AG09319 (cell line): ENCODE data around the gene DHRS13.
"Not testable (repeated sequence)": the region's sequence is repeated elsewhere in the genome, so short reads cannot be mapped to it uniquely, and the experiment has no call there.

Experiments used
- DNase-seq: peaks from one replicate; pipeline ENCODE4 v3.0.0-alpha.2; 2010; ENCODE audit warnings: low read depth; ENCODE audit errors: extremely low read depth
- CTCF ChIP-seq: IDR thresholded peaks from 2 replicates; pipeline ENCODE4 v1.5.1; 2011; ENCODE audit warnings: low read depth, mild to moderate bottlenecking, inconsistent platforms, low read length, moderate library complexity

DHRS13 gene

DNA sequence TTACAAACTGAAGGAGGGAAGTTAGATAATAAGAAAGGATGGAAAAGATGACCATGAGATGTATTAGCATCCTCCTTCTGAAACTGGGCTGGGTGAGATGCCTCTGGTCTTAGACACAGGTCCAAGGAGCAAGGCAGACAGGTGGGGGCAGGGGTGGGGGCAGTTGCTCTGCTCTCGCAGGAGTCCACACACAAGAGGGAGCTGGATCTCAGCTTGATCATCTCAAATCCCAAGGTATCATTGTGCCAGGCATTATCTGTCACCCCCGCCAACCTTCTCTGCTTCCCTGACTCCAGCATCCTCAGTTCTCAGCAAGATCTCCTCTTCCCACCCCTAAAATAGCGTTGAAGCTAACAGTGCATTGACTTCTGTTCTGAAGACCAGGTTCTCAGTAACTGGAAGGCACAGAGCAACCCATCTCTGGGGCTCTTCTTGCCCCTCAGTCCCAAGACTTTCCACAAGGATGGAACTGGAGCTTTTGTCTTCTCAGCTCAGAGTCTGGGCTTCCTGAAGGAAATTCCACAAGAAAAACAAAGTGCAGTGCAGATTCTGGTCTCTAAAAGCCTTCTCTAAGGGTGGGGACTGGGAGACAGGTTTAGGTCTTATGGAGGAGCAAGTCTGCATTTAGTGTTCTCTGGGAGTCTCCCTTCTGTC lies 7.0 kb downstream of the DHRS13 start:
- TF ChIP-seq CTCF: no peak
- no peak for DNase-seq

- not testable (repeated sequence) for DNase-seq
Measured at GRCh38 chr17:28893248-28894183, 9.4 kb downstream of the DHRS13 start.

GRCh38 chr17:28892024-28892423 lies 10.9 kb downstream of the DHRS13 start:
- DNase-seq: no peak
- TF ChIP-seq CTCF: no peak

- TF ChIP-seq CTCF: no peak
Measured at GRCh38 chr17:28891201-28891600, 11.7 kb downstream of the DHRS13 start.

GRCh38 chr17:28889996-28890395 lies 12.9 kb downstream of the DHRS13 start:
- no peak for TF ChIP-seq CTCF

More at GRCh38 chr17:28891201-28891600, 11.7 kb downstream of the DHRS13 start:
- no peak for DNase-seq

GRCh38 chr17:28888832-28889231 lies 14.0 kb downstream of the DHRS13 start:
- DNase-seq: no peak
- TF ChIP-seq CTCF: no peak

More at GRCh38 chr17:28889996-28890395, 12.9 kb downstream of the DHRS13 start:
- no peak for DNase-seq

DNA sequence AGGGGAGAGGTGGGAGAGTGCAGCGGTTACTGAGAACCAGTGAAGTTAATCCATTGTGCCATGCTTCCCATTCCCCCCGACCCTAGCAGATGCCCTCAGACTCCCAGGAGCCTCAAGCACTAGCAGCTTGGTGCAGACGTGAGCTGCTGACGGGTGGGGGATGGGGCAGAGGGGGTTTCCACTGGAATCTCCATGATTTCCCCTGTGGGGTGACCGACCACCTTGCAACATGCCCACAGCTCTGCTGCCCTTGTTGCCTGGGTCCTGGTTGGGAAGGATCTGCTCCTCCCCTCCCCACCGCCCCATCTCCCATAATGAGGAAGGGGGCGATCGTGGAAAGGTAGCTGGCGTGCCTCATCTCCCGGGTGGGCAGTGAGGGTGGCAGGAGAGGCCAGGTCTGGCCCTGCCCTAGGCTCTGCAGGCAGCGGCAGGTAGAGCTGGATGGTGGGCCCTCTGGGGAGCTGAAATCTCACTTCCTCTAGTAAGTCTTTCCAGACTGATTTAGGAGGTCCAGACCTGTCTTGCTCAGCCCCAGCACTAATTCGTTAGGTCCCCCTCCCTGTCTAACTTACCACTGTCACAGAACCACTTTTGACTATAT lies 14.9 kb downstream of the DHRS13 start:
- DNase-seq: no peak
- TF ChIP-seq CTCF: no peak
